ENCODE measurements around the gene ZCCHC7.

Gene ZCCHC7

GRCh38 chr9:37331871-37332270, 211.5 kb downstream of the ZCCHC7 start:
- DNase-seq (ENCODE audit: low read depth): no peak
- no peak for TF ChIP-seq CTCF (IDR thresholded peaks at IDR 0.05; ENCODE audit: low read depth, low read length, missing control alignments)
- no peak overlapping the region for H3K4me3 ChIP-seq (ENCODE audit: low read depth, low read length)

DNA sequence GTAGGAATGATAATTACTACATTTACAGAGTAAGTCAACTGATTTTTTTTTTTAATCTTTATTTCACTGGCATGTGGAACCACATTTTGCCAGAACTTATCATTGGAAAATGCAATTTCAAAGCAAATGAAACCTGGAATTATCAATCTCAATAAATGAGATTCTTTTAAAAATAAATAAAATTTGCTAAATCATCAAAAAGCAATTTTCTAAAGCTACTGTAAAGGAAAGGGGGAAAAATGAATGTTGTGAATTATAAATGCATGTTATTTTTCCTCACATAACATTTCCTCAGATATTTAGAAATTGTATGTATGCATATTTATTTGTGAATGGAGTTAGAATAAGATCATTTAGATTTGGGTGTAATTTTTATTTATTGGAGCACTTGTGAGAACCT, 212.2 kb downstream of the ZCCHC7 start:
- no peak for DNase-seq (ENCODE audit: low read depth)
- H3K4me3 ChIP-seq (ENCODE audit: low read depth, low read length): no peak overlapping the region

DNA sequence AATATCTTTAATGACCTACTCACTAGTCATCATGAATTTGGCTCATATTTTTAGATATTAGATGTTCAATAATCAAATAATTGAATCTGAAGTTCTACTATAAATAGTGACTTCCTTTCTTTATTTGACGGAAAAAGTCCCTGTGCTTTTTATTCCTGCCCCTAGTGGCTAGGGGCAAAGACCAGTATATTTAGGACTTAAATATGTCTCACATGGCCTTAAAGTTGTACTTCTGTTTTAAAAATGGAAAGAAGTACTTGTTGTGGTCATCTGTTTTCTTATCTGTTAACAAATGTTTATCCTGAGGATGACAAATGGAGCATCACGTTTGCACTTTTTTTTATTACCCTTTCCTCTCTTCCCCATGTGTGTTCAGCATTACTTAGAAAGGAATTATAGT, 212.9 kb downstream of the ZCCHC7 start:
- peak; percentile 11 for TF ChIP-seq CTCF (IDR thresholded peaks at IDR 0.05; ENCODE audit: low read depth, low read length, missing control alignments)
- DNase-seq (ENCODE audit: low read depth): no peak
- H3K4me3 ChIP-seq (ENCODE audit: low read depth, low read length): no peak overlapping the region

More for the DNA sequence above, 212.2 kb downstream of the ZCCHC7 start:
- TF ChIP-seq CTCF (IDR thresholded peaks at IDR 0.05; ENCODE audit: low read depth, low read length, missing control alignments): no peak

- no peak for TF ChIP-seq CTCF (IDR thresholded peaks at IDR 0.05; ENCODE audit: low read depth, low read length, missing control alignments)
Observed at GRCh38 chr9:37335238-37335637, 214.9 kb downstream of the ZCCHC7 start.

GRCh38 chr9:37336150-37336549, 215.8 kb downstream of the ZCCHC7 start:
- peak overlapping the region; percentile 18; the same call in 1 of the 2 replicates for H3K4me3 ChIP-seq (ENCODE audit: low read depth, low read length)
- no peak for TF ChIP-seq CTCF (IDR thresholded peaks at IDR 0.05; ENCODE audit: low read depth, low read length, missing control alignments)
- no peak for DNase-seq (ENCODE audit: low read depth)

More at GRCh38 chr9:37335238-37335637, 214.9 kb downstream of the ZCCHC7 start:
- no peak for DNase-seq (ENCODE audit: low read depth)
- no peak overlapping the region for H3K4me3 ChIP-seq (ENCODE audit: low read depth, low read length)

DNA sequence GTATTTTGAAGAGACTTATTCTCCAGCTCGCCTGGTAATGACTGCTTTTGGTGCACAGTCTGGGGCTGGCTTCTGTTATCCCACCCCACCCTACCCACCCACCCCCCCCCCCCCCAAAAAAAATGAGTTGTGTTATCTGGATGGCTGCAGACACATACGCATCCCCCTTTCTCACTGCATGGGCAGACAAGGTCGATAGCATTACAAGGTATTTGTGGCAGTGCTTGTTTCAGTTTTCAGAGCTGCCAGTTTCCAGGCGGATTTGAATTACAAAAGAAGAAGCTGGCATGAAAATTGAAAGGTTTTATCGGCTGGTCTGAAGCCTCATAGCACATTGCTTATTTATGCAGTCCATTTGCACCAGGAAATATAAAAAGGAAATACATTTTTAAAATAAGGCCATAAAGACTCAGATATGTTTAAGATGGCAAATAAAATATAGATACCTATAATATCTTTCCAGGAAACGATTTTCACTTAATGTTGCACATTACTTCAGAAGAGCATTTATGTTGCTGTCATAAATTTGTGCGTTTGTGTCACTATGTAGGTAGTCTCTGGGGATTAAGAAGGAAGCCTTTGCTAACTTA, 217.0 kb downstream of the ZCCHC7 start:
- peak overlapping the region; percentile 18; the same call in 1 of the 2 replicates for H3K4me3 ChIP-seq (ENCODE audit: low read depth, low read length)
- TF ChIP-seq CTCF (IDR thresholded peaks at IDR 0.05; ENCODE audit: low read depth, low read length, missing control alignments): no peak
- DNase-seq (ENCODE audit: low read depth): no peak

GRCh38 chr9:37338218-37338617, 217.8 kb downstream of the ZCCHC7 start:
- TF ChIP-seq CTCF (IDR thresholded peaks at IDR 0.05; ENCODE audit: low read depth, low read length, missing control alignments): no peak
- no peak for DNase-seq (ENCODE audit: low read depth)
- H3K4me3 ChIP-seq (ENCODE audit: low read depth, low read length): no peak overlapping the region; the same call in 1 of the 2 replicates

Data from GM12864 (cell line).